NCI-H1694 treated with DMSO at 0.1 percent for 48 hours (cell line): ENCODE measurements around the gene PLPP4.

Experiments used
- DNase-seq: peaks from one replicate; lab custom pipeline; 2025; lab: John Stamatoyannopoulos, UW

PLPP4 gene

GRCh38 chr10:120517881-120518484 is 61.0 kb downstream of the PLPP4 start:
- DNase-seq = no peak

DNA sequence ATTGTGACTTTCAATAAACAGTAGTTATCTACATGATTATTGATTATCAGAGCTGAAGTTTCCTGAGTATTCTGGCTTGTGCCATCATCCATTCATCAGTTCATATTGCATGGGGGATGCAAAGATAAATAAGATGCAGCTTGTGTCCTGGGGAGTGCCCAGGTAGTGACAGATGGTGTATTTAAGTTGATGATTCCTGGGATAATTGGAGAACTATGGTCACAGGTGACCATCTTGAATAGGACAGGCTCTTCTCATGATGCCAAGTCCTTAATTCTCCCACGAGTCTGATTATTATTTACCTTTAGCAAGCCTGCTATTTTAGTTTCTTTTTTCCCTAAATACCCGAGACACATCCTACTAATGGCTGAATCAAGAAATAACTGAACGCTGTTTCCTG is 64.9 kb downstream of the PLPP4 start:
- DNase-seq = no peak

DNA sequence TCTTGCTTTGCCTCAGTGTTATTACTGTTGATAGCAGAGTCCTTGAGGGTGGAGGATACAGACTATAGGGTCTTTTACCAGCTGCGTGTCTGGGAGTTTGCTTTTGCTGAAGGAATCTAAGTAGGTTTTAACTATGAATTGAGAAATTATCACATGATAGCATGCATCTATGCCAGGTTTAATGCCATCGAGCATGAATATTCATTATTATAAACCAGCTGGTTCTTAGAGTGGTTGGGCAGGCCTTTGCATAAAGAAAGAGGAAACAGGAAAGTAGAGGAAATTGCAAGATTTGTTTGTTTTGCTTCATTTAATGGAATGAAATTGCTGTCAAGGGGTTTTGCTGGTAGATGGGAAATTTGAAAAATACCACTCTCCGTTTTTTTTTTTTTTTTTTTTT is 70.7 kb downstream of the PLPP4 start:
- no peak for DNase-seq

GRCh38 chr10:120530699-120531098 is 73.7 kb downstream of the PLPP4 start:
- DNase-seq = no peak

- DNase-seq = peak; percentile 0
These were observed 81.1 kb downstream of the PLPP4 start for GRCh38 chr10:120538091-120538490.

DNA sequence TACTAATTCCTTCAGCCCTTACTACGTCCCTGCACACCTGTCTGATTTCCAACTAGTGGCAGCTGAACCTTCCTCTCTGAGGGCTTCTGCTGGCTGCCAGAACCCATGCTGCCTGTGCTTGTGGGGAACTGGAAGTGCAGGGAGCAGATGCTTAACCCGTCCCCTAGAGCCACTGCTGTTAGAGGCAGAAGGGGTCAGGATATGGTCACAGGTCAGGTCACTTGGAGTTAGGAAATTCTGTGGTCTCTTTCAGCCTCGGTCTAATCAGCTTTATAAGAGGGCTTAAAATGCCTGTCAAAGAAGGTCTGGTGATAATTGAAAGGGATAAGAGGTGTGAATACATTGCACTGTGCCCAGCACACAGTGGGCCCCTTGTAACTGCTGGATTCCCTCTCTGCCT is 82.0 kb downstream of the PLPP4 start:
- DNase-seq = no peak

DNA sequence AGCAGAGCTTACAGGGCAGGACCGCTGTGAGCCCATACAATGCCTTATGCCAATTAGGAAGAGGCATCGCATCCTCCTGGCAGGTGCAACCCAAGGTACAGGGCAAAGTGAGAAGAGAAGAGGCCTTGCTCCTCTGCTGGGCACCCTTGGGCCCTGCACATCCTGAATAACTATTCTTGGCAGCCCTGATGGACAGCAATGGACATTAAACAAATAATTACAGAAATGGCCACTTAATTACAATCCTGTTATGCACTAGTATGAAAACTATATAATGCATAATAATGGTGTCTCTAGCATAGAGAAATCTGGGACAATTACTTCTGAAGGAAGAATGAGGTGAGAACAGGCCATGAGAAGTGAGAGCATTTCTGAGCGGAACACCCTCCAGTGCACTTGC is 83.5 kb downstream of the PLPP4 start:
- no peak for DNase-seq

GRCh38 chr10:120541984-120542383 is 85.0 kb downstream of the PLPP4 start:
- DNase-seq = no peak

- no peak for DNase-seq
These were observed 85.6 kb downstream of the PLPP4 start for GRCh38 chr10:120542591-120542990.

DNA sequence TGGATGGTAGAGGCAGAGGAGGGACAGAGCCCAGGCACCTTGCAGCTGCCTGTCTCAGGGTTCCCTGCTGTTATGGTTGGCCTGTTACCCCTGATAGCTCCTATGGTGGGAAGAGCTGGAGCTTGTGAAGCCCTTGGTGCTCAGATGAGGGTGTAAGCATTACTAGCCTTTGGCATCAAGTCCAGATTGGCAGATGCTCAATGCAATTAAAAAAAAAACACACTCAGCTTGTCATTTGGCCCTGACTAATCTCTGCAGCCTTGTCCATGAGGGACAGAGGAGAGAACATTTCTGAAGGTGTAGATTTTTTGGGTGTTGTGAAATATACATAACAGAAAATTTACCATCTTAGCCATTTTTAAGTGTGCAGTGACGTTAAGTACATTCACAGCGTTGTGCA is 86.3 kb downstream of the PLPP4 start:
- no peak for DNase-seq

- DNase-seq = no peak
These were observed 91.2 kb downstream of the PLPP4 start for GRCh38 chr10:120548210-120548609.

- no peak for DNase-seq
These were observed 95.2 kb downstream of the PLPP4 start for GRCh38 chr10:120552262-120552661.

DNA sequence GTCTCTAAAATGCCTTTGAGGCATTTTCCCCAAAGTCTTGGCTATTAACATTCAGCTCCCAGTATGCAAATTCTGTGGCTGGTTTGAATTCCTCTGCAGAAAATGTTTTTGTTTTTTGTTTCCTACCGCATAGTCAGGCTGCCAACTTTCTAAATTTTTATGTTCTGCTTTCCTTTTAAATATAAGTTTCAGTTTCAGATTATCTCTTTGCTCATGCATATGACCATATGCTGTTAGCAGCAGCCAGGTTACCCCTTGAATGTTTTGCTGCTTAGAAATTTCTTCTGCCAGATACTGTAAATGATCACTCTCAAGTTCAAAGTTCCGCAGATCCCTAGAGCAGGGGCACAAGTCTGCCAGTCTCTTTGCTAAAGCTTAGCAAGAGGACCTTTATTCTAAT is 96.9 kb downstream of the PLPP4 start:
- no peak for DNase-seq

GRCh38 chr10:120555436-120555835 is 98.4 kb downstream of the PLPP4 start:
- no peak for DNase-seq

DNA sequence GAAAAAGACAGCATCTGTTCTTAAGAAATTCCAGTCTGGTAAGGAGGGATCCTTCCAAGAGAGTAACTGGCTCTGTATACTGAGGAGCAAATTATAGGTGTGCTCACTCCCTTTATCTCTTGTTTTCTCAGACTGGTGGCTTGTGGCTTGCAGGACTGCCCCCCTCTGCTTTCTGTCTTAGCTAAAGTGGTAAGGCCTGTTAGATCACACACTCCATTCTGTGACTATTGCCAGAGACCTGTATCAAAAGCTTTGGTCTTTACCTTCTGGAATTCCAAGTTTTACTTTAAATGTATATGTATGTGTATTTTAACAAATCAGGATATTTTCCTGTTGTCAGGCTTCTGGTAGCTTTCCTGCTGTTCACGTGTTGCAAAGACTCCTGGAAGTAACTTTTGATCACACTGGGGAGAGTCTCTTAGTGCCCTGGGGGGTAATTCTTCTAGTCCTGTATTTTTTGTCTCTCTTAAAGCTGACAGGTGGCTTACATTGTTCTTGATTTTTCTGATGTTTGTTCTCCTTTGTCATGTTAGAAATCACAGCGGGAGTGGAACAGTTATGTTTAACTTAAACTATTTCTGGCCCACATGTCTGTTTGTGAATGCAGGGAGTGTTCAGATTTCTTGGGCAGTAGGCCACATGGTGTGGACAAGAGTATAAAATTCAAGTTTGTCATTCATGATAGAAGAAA is 99.0 kb downstream of the PLPP4 start:
- DNase-seq = no peak

GRCh38 chr10:120557311-120557710 is 100.3 kb downstream of the PLPP4 start:
- DNase-seq = no peak

- DNase-seq = no peak
These were observed 102.8 kb downstream of the PLPP4 start for GRCh38 chr10:120559800-120560199.

- DNase-seq = no peak
These were observed 105.9 kb downstream of the PLPP4 start for GRCh38 chr10:120562956-120563355.

DNA sequence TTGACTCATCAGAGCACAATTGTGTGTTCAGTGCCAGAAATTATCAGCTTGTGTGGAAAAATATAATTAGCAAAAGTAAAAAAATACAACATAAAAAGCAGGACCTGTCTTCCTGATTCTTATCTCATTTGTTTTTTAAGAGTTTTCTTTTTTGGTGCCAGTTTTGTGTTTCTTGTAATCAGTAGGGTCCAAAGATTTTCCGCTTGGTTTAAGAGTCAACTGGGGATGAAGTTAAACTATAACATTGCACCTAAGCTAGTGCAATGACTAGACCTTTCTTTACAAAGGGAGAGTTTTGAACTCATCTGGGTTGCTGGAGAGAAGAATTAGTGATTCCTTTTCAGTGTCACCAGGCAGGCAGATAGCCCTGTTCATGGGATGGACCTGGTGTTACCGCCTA is 113.4 kb downstream of the PLPP4 start:
- DNase-seq = no peak

DNA sequence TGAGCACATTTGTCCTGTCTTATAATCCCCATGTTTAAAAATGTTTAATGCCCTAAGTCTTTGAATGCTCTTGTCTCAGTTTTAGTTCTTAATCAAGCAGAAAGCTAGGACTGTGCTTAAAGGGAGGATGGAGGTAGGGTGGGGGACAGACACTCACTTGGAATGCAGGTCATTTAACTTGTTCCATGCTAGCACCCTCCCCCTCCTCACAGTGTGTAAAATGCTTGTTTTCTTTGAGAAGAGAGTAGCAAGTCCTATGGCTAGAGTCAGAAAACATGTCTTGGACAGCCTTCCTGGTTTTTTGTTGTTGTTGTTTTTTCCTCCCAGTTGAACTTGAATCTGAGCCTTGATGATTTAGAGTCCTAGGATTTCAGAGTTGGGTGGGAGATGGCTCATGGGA is 114.2 kb downstream of the PLPP4 start:
- DNase-seq = no peak

- DNase-seq = no peak
These were observed 115.3 kb downstream of the PLPP4 start for GRCh38 chr10:120572307-120572706.

DNA sequence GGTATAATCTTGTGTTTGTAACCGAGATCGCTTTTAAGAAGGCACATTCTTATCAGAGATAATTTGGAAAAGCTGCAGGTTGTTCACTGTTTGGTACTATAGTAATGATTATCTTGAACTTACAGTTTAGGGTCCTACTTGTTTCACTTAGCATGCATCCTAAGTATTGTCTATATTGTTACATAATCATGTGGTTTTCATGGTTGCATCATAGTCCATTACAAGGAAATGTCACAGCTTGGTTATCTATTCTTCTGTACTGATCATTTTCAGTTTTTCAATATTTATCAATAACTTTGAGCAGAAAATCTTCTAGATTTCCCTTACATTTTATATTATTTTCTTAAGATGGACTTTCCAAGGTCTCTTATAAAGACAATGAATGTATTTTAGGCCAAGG is 116.3 kb downstream of the PLPP4 start:
- DNase-seq = no peak

- DNase-seq = no peak
These were observed 118.0 kb downstream of the PLPP4 start for GRCh38 chr10:120574981-120575380.

DNA sequence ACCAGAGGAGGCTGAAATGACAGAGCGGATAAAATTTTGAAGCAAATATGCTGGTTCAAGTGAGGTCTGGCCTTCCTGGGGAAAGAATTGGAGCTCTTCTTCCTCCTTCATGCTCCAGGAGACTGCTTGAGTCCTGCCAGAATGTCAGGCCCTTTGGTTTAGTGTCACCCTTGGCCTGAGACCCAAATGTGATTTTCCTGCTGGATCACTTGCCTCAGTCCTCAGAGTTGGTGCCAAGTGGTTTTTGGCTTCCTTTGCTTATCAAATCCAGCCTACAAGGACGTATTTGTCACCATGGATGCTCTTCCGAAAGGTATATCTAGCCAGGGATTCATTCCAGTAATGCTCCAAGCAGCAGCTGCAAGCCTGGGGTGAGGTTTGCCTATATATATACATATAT is 118.4 kb downstream of the PLPP4 start:
- no peak for DNase-seq
